Activated naive CD4-positive, alpha-beta T cell treated with anti-CD3 and anti-CD28 coated beads, Interleukin-2, amount 10 ng/mL, durations not matched to agents 7 days and 5 days (primary cell): Measurements from ENCODE around the gene OR9Q1.

ENCODE experiments used
- CTCF ChIA-PET: fragments of 350-600 bp; sonication (Branson Sonifier 250); formaldehyde crosslinking; loops from one replicate; lab custom pipeline; 2021; ENCODE audit warnings: antibody characterized with exemption; lab: Charles Lee
- DNase-seq: peaks from one replicate; pipeline ENCODE4 v3.0.0-alpha.2; 2020
- H3K27ac Mint-ChIP-seq: one replicate; pipeline ENCODE4 v1.8.0; 2021; ENCODE audit warnings: mild to moderate bottlenecking, moderate library complexity, mixed read lengths
- H3K27me3 Mint-ChIP-seq: one replicate; pipeline ENCODE4 v1.8.0; 2021; ENCODE audit warnings: mild to moderate bottlenecking, mixed read lengths
- H3K36me3 Mint-ChIP-seq: one replicate; pipeline ENCODE4 v1.8.0; 2021; ENCODE audit warnings: mixed read lengths
- H3K4me1 Mint-ChIP-seq: one replicate; pipeline ENCODE4 v1.8.0; 2021; ENCODE audit warnings: mixed read lengths
- H3K4me3 Mint-ChIP-seq: one replicate; pipeline ENCODE4 v1.8.0; 2021; ENCODE audit warnings: mild to moderate bottlenecking, moderate library complexity, mixed read lengths
- H3K9me3 Mint-ChIP-seq: one replicate; pipeline ENCODE4 v1.8.0; 2021; ENCODE audit warnings: mixed read lengths

Gene OR9Q1

DNA sequence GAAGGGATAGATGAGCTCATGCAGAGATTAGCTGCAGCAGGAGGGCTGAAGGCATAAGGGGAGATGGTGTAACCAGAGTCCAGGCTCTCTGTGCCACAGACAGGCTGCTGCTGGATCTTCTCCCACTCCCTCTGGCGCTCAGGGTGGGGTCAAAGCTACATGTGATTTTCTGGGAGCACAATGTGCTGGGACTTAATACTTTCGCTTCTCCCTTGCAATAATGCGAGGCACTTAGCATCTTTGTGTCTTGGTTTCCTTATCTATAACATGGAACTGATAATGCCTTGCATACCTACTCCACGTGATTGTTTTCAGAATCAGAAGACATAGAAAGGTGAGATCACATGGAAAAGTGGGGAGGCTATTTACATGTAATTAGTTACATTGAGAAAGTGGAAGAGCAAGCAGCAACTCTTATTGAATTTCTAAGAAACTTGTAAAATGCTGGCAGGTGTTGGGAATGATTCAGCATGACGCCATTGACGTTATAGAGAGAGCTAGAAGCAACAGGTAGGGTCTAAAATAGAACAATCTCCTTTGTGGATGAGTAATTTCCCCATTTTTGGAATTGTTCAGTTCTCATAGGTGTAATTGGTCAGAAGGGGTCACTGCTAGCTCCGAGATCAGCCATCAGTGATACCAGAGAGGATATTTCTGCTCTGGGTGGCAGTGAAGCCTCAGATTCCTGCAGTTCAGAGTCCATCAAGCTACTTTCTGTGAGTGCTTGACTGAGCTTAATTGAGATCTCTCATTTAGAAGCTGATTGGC lies 109.8 kb downstream of the OR9Q1 start:
- Mint-ChIP-seq H3K27me3 (no peaks in the 10 kb centered on the region), H3K4me1 (no peaks in the 10 kb centered on the region), H3K4me3 (no peak overlapping the region), H3K27ac (no peak overlapping the region), H3K9me3 (no peaks in the 10 kb centered on the region), H3K36me3 (no peaks in the 10 kb centered on the region)
- no peak for DNase-seq
- CTCF ChIA-PET = no interaction called here

DNA sequence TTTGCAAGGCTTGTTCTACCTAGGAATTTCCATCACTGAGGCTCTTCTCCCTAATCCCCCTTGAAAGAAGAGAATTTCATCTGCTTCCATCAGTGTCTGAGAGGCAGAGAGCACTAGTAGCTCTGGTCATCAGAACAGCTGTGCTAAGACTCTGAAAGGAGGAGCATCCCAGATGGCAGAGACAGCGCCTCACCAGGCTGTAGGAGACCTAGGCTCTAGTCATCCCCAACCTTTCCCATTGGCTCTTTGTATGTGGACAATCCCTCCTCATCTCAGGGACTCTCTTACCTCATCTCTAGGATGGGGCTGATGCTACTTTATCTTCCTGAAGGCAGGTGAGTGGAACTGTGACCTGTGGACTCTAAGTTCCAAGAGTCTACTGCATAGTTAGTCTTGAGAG lies 110.5 kb downstream of the OR9Q1 start:
- H3K36me3 Mint-ChIP-seq = no peaks in the 10 kb centered on the region
- H3K4me3 Mint-ChIP-seq = no peak overlapping the region
- no peaks in the 10 kb centered on the region for H3K9me3 Mint-ChIP-seq
- no peak overlapping the region for H3K27ac Mint-ChIP-seq
- H3K27me3 Mint-ChIP-seq = no peaks in the 10 kb centered on the region
- H3K4me1 Mint-ChIP-seq = no peaks in the 10 kb centered on the region
- CTCF ChIA-PET = no interaction called here
- no peak for DNase-seq

DNA sequence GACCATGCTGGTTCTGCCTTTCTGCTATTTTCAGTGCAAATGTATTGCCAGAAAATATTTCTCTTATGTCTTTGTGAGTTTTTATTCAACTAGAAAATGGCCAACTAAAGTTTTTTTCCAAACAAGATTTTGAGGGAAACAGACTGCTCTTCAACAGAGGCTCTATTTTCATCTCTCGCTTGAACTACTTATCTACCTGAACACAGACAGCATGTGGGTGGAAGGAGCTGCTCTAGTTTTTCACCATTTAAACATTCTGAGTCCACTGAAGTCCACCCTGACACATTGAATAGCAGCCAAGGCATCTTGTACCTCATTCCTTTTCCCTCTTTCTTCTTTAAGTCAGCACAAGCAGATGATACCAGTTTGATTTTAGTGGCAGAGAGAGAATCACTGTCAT lies 111.5 kb downstream of the OR9Q1 start:
- Mint-ChIP-seq H3K9me3 (no peaks in the 10 kb centered on the region), H3K27me3 (no peaks in the 10 kb centered on the region), H3K27ac (no peak overlapping the region), H3K36me3 (no peaks in the 10 kb centered on the region), H3K4me1 (no peaks in the 10 kb centered on the region), H3K4me3 (no peak overlapping the region)
- DNase-seq = no peak
- CTCF ChIA-PET = no interaction called here

DNA sequence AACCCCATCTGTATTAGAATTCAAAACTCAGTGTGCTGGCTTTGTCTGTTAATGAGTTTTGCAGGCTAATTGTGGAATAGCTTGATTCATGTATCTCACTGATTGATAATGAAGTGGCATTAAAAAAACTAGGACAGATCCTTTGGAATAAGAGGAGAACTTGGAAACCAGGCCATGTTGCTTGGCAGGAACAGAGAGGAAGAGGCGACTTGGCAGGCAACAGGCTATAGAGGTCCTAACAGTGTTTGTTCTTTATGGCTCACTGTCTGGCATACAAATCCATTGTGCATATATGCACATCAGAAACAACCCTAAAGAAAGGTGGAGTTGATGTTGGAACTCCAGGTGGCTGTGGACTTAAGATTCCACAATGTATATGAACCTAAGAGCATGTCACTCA lies 119.1 kb downstream of the OR9Q1 start:
- CTCF ChIA-PET = no interaction called here
- no peak overlapping the region for H3K4me3 Mint-ChIP-seq
- H3K36me3 Mint-ChIP-seq = no peaks in the 10 kb centered on the region

DNA sequence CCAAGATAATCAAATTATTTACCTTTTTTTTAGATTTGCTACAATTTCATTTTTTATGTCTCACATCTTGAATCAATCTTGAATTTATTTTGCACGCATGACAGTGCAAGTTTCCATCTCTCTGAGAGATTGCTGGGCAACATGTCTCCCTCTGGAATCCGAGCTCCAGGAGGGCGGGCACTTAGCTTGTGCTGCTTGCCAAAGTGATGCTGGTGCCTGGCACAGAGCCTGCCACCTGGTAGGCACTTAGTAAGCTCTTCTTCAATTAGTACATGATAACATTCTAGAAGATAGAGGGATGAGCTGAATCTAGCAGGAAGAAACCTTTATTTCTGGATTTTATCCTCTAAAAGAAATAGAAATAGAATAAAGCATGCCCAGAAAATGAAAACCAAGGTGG lies 129.1 kb downstream of the OR9Q1 start:
- DNase-seq = no peak
- peaks cover 8% of the 10 kb centered on the region for H3K27me3 Mint-ChIP-seq
- no peaks in the 10 kb centered on the region for H3K36me3 Mint-ChIP-seq
- H3K4me3 Mint-ChIP-seq = no peak overlapping the region
- no peaks in the 10 kb centered on the region for H3K4me1 Mint-ChIP-seq
- no peaks in the 10 kb centered on the region for H3K9me3 Mint-ChIP-seq
- H3K27ac Mint-ChIP-seq = no peak overlapping the region
- CTCF ChIA-PET = no interaction called here

More for the DNA sequence above, 119.1 kb downstream of the OR9Q1 start:
- no peak for DNase-seq
- Mint-ChIP-seq H3K27ac (no peak overlapping the region), H3K4me1 (no peaks in the 10 kb centered on the region), H3K9me3 (no peaks in the 10 kb centered on the region), H3K27me3 (no peaks in the 10 kb centered on the region)

DNA sequence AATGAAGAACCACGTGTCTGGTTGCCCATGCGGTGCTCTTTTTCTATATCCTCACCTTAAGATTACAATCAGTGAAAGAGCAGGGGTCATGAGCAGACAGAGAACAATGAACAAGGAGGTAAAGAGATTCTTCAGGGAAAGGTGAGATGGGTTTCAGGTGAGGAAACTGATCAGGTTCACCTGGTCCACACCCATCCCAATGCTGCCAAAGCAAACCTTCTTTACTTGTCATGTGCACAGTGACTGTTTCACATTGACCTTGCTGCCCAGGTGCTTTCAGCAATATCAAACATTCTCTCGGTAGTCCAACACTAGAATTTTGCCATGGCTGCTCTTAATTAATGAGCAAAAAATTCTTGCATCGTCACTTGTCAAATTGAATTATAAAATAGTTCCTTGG lies 140.7 kb downstream of the OR9Q1 start:
- no peaks in the 10 kb centered on the region for H3K4me1 Mint-ChIP-seq

DNA sequence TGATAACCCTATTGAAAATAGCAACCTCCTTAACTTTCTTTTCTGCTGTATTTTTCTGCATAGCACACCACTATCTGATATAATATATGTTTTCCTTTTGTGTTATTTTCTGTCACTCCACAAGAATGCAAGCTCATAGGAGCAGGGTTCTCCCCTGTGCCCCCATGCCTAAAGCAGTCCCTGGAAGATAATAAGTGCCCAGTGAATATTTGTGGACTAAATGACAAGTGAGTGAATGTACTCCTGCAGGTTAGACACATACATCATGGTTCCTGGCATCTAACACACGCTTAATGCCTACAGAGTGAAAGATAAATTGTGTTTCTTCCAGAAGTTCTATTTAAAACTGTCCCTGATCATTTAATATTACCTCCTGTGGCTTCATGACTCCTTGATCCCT lies 141.3 kb downstream of the OR9Q1 start:
- Mint-ChIP-seq H3K36me3 (no peaks in the 10 kb centered on the region), H3K27ac (no peak overlapping the region), H3K27me3 (peaks cover 4% of the 10 kb centered on the region), H3K4me3 (no peak overlapping the region), H3K9me3 (no peaks in the 10 kb centered on the region), H3K4me1 (no peaks in the 10 kb centered on the region)
- CTCF ChIA-PET = no interaction called here
- no peak for DNase-seq

More for the DNA sequence above, 140.7 kb downstream of the OR9Q1 start:
- Mint-ChIP-seq H3K27me3 (peaks cover 4% of the 10 kb centered on the region), H3K9me3 (no peaks in the 10 kb centered on the region), H3K36me3 (no peaks in the 10 kb centered on the region), H3K4me3 (no peak overlapping the region), H3K27ac (no peak overlapping the region)
- CTCF ChIA-PET = no interaction called here
- no peak for DNase-seq

DNA sequence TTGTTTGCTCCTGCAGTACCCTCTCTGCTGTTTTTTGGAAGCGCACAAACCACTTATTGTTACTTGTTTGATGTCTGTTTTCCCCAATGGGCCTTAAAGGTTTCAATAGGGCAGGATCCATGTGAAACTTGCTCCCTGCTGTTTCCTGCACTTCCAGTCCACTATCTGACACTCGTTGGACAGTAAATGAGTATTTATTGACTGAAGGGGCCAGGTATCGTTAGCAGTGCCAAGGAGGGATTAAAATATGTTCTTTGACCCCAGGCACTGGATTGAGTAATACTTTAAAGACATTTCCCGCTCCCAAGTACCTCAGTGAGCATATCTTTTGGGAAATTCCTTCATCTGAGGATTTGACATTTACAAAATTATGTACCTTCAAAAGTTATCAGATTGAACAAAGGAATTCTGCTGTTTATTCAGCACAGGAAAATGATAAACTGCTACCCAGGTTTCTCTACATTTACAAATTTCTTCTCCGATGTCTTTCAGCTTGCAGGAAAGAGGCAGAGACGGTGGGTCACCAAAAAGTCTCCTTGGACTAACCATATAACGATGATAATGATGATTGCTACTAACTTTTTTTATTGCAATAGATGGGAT lies 141.9 kb downstream of the OR9Q1 start:
- Mint-ChIP-seq H3K36me3 (no peaks in the 10 kb centered on the region), H3K27ac (no peak overlapping the region), H3K9me3 (no peaks in the 10 kb centered on the region), H3K4me1 (no peaks in the 10 kb centered on the region), H3K27me3 (peaks cover 4% of the 10 kb centered on the region), H3K4me3 (no peak overlapping the region)
- no peak for DNase-seq
- CTCF ChIA-PET = no interaction called here

DNA sequence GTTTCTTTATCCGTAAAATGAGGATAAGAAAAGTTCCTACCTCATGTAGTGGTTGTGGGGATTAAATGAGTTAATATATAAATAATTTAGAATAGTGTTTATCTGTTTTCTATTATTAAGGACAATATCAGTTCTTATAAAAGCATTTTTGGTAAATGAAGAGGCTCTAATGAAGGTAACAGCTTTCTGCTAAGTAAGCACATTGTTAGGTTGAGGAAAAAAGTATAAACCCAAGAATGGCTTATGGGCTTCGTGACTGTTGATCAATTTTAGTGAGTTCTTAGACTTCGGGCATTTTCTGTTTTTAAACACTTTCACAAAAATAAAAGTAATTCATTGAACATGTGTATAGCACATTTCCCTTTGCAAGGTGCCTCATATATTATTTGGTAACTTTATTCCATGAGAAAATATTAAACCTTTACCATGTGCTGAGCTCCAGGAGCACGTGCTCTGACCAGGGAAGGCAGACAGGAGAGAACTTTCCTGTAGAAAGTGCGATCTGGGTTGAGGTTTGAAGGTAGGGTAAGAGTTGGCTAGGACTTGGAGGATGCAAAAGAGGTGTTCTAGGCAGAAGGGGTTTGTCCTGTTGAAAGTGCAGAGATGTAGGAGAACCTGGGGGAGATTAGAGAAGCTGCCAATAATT lies 153.9 kb downstream of the OR9Q1 start:
- no peaks in the 10 kb centered on the region for H3K27me3 Mint-ChIP-seq
- DNase-seq = no peak
- no peaks in the 10 kb centered on the region for H3K4me1 Mint-ChIP-seq
- H3K36me3 Mint-ChIP-seq = no peaks in the 10 kb centered on the region
- CTCF ChIA-PET = no interaction called here
- H3K9me3 Mint-ChIP-seq = no peaks in the 10 kb centered on the region
- H3K27ac Mint-ChIP-seq = no peak overlapping the region
- H3K4me3 Mint-ChIP-seq = no peak overlapping the region

DNA sequence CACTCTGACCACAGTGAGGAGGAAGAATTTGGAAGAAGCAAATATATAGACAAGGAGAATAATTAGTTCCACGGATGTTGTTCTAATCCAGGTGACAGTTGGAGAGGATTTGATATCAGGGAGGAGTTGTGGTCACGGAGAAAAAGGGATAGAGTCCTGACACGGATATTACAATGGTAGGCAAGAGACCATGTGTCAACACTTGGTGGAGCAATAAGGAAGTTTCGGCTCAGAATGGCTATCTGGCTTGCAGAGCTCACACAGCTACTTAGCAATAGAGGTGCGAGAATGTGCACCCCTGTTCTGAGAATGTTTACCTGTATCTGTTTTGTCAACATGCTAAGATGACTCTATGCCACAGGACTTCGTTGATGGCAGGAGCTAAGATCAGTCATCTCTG lies 154.8 kb downstream of the OR9Q1 start:
- Mint-ChIP-seq H3K27ac (no peak overlapping the region), H3K36me3 (no peaks in the 10 kb centered on the region), H3K4me3 (no peak overlapping the region), H3K9me3 (no peaks in the 10 kb centered on the region), H3K4me1 (no peaks in the 10 kb centered on the region), H3K27me3 (no peaks in the 10 kb centered on the region)
- DNase-seq = no peak
- CTCF ChIA-PET = no interaction called here

DNA sequence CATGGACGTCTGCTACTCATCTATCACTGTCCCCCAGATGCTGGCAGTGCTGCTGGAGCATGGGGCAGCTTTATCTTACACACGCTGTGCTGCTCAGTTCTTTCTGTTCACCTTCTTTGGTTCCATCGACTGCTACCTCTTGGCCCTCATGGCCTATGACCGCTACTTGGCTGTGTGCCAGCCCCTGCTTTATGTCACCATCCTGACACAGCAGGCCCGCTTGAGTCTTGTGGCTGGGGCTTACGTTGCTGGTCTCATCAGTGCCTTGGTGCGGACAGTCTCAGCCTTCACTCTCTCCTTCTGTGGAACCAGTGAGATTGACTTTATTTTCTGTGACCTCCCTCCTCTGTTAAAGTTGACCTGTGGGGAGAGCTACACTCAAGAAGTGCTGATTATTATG lies 156.0 kb downstream of the OR9Q1 start:
- Mint-ChIP-seq H3K36me3 (no peaks in the 10 kb centered on the region), H3K27me3 (no peaks in the 10 kb centered on the region), H3K9me3 (no peaks in the 10 kb centered on the region), H3K4me3 (no peak overlapping the region), H3K4me1 (no peaks in the 10 kb centered on the region), H3K27ac (no peak overlapping the region)
- CTCF ChIA-PET = no interaction called here
- DNase-seq = no peak

DNA sequence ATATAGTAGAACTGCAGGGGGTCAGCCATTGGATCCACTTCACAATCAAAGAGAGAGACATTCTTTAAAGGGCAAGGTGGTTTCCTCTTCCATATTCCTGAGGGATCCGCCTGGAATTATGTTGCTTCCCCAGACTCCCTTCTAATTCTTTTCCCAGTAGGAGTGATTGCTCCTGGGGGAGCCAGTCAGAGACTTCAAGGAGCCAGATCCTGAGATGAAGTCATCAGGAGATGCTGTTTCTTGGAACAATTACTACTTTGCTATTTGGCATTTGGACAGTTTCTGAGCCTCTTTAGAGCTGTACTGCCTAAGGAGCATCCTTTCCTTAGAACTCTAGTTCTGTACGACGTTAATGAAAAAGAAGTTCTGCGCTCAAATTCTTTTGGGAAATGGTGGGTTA lies 163.3 kb downstream of the OR9Q1 start:
- Mint-ChIP-seq H3K36me3 (no peaks in the 10 kb centered on the region), H3K27me3 (no peaks in the 10 kb centered on the region), H3K9me3 (no peaks in the 10 kb centered on the region), H3K4me1 (no peaks in the 10 kb centered on the region), H3K4me3 (no peak overlapping the region), H3K27ac (no peak overlapping the region)
- DNase-seq = no peak
- CTCF ChIA-PET = no interaction called here

DNA sequence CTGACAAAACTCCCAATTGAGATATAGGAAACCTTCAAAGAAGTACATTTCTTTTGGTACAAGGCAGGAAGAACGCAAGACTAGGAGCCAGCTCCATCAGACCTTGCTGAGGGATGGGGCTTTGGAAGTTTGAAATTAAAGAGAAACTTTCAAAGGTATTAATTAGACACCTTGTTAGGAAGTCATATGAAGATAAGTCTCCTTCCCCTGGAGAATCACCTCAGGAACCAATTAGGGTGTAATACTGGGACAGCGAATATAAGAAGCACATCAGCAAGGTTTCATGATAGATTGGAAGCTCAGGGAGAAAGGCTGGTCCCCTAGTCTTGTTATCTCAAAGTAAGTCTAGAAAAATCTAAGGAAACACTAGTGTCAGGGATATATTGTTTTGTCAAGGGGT lies 165.1 kb downstream of the OR9Q1 start, which contains the start of gene OR9Q2:
TSS of gene OR9Q2 (plus strand) at position 301 of the 400 bp plus-strand sequence. CDS start 1,421 bp downstream, outside the sequence.
- Mint-ChIP-seq H3K36me3 (no peaks in the 10 kb centered on the region), H3K9me3 (no peaks in the 10 kb centered on the region), H3K4me3 (no peak within 1 kb of the TSS), H3K27me3 (no peaks in the 10 kb centered on the region), H3K27ac (no peak within 1 kb of the TSS), H3K4me1 (no peaks in the 10 kb centered on the region)
- CTCF ChIA-PET = interaction anchor here (1.5 kb wide), 1 partner anchor 15 kb away, joined by 3 read pairs; no protein-coding TSS in a partner anchor
- DNase-seq = no peak

DNA sequence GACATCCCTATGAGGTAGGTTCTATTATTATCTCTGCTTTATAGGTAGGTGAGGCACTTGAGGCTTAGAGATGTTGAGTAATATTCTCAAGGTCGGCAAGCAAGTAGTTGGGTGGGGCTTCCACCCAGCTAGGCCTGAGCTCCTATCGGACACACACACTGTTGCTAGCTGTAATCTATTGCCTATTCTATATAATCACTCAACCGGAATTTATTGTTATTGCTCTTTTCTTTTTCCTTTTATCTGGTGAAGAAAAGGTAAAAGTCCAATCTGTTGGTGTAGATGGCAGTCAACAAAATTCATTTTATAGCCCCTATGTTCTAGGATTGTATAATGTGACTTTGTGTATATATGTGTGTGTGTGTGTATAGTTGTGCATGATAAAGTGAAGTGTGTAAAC lies 168.5 kb downstream of the OR9Q1 start:
- no peaks in the 10 kb centered on the region for H3K4me1 Mint-ChIP-seq
- no peaks in the 10 kb centered on the region for H3K36me3 Mint-ChIP-seq
- H3K4me3 Mint-ChIP-seq = no peak overlapping the region
- no peak for DNase-seq
- H3K27me3 Mint-ChIP-seq = no peaks in the 10 kb centered on the region
- H3K27ac Mint-ChIP-seq = no peak overlapping the region
- CTCF ChIA-PET = no interaction called here
- no peaks in the 10 kb centered on the region for H3K9me3 Mint-ChIP-seq

DNA sequence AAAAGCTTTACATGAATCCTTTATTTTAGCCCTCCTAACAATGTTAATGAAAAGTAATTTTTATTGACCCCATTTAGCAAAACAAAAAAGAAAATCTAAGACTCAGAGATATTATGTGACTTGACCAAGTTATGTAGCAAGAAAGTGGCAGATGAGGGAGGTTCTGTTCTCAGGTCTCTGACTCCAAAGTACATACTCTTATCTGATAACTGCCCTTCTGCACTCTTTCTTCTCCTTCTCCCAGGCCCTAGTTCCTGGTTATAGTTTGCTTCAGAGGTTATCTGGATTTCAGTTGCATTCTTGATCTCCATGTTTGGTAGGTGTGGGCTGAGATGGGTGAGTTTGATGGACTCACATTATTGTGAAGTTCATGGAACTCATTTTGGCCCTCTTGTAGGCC lies 169.7 kb downstream of the OR9Q1 start:
- Mint-ChIP-seq H3K27me3 (no peaks in the 10 kb centered on the region), H3K4me3 (no peak overlapping the region), H3K27ac (no peak overlapping the region), H3K4me1 (no peaks in the 10 kb centered on the region), H3K36me3 (no peaks in the 10 kb centered on the region), H3K9me3 (no peaks in the 10 kb centered on the region)
- CTCF ChIA-PET = no interaction called here
- DNase-seq = no peak
